Measurements from ENCODE around the gene SNTG2.

The SNTG2 gene

DNA sequence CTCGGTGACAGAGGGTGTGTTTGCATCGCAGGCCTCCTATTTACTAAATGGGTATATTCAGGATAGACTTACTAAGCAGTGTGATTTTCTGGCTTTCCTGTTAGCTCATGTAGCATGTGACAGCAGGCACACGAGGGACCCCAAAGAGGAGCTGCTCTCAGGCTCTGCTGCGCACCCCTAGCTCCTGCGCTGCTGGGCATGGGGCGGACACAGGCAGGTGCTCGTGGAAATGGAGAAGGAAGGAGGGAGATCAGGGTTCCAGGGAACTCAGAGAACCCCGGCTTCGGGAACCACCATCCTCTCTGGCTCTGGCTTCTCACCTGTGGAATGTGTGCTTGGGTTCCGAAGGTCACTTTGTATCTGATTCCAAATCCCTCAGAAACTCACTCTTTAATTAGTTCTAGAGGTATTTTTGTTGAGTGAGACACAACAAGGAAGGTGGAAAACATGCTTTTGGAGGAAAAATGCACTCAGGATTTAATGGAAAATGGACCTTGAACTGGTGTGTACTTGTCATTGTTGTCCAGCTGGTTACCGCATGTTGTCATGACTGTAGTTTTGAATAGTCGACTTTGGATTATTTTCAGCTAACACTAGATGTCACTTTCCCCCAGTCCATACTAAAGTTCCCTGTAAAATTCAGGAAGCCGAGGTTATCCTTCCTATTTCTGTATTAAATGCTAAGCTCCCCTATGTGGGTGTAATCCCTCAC, 3.5 kb downstream of the SNTG2 start:
- peak; percentile 25 for DNase-seq

DNA sequence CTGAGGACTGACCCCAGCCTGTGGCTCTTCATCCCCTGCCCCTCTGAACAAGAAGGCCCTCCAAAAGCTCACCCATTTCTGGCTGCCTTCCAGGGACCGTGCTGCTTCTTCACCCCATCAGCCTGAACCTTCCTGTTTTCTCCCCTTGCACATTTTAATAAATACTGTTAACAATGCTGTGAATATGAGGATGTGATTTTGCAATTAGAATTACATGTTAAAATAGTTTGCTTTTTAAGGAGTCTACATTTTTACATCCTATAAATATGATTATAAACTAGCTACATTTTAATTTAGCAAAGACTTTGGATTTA, 4.0 kb downstream of the SNTG2 start:
- DNase-seq = no peak

DNA sequence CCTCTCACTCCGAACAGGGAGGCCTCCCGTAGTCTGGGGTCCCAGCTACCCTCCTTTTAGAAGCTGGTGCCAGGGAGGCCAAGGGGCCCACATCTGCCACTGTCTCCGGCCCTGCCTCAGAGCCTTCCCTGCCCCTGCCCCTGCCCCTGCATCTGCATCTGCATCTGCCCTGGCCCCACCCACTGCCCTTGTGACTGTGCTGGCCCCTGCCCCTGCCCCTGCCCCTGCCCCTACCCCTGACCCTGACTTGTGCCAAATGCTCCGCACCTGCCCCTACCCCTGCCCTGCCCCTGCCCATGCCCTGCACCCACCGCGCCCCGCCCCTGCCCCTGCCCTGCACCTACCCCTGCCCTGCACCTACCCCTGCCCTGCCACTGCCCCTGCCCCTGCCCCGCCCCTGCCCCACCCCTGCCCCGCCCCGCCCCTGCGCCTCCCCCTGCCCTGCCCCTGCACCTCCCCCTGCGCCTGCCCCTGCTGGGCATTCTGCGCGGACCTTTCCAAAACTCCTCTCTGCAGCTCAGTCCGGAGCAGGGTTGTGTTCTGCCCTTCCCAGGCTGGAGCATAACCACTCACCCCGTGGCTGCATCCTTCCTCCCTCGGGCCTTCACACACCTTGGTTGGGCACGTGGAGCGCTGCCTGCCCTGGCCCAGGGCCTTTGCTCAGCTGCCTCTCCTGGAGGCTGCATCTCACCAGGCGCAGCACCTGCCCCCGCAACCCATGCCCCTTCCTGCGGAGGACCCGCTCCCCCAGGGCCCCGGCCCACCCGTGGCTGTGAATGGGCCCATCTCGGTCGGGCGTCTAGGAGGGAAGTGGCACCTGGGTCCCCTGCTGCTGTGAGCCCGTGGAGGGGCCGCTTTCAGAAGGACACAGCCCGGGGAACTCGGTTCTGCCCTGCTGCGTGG, 5.4 kb downstream of the SNTG2 start:
- no peak for DNase-seq

DNA sequence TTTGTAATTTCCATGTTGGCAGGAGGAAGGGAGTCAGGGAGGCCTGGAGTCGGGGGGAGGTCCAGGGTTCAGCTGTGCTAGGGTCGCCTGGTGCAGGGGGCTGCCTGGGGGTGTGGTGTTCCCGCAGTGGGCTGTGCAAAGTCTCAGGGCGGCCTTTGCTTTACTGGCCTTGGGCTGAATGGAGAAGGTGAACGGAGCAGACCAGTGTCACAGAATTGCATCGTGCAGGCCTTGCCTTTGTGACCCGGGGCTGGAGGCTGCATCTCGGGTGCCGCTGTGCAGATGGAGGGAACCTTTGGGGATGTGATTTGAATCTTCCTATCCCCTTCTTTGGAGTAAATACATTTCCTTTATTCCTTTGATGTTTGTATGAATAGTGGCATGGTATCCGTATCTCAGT, 8.8 kb downstream of the SNTG2 start:
- no peak for DNase-seq

DNA sequence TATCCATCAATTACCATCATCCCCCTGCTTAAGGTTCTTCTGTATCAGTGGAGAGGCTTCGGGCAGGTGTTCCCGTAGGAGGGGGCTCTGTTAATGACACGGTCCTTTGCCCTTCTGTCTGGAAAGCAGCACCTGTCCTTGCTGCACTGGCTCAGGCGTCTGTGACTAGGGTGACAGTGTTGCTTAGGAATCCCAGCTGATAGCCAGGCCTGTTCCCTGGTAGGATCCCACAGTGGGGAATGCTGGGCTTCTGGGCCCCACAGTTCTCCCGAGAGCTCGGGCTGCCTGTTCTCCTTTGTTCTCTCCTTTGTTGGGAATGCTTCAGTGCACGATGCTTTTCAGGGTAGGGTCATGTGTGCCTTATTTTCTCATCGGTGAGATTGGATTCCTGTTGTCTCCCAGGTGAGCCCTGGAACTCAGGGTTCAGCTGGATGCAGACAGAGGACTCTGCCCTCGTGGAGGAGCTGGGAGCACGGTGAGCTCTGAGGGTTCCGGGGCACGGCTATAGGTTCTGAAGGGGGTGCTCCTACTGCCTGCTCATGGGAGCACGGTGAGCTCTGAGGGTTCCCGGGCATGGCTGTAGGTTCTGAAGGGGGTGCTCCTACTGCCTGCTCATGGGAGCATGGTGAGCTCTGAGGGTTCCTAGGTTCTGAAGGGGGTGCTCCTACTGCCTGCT, 9.6 kb downstream of the SNTG2 start:
- no peak for DNase-seq

DNA sequence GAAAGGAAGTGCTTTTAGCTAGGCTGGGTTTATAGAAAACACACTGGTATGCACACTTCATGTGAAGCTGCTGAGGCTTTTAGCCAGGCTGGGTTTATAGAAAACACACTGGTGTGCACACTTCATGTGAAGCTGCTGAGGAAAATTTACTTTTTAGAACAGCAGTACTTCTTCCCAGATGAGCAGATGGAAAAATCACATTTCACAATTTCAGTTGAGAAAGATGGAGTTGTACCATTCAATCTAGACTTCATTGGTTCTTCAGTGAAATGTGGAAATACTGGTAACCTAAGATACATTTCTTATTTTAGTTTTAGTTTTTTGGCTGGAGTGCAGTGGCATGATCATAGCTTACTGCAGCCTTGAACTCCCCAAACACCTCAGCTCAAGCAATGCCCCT, 11.1 kb downstream of the SNTG2 start:
- no peak for DNase-seq

DNA sequence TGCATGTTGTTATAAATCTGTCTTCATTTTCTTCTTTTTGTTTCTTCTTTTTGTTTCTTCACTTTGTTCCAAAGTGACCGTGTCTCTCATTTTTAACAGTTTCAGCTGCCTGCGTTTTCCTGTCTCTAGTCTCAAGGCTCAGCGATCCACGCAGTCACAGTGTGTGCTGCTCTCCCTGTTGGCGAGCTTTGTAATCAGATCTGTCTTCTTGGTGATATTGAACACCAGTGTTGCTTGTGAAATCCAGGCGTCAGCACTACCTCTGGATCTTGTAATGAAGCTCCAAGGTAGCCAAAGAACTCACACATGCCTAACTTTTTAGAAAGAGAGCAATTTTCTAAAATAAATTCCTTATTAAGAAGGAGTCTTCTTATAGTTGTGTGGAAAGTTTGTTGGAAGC, 13.2 kb downstream of the SNTG2 start:
- no peak for DNase-seq

DNA sequence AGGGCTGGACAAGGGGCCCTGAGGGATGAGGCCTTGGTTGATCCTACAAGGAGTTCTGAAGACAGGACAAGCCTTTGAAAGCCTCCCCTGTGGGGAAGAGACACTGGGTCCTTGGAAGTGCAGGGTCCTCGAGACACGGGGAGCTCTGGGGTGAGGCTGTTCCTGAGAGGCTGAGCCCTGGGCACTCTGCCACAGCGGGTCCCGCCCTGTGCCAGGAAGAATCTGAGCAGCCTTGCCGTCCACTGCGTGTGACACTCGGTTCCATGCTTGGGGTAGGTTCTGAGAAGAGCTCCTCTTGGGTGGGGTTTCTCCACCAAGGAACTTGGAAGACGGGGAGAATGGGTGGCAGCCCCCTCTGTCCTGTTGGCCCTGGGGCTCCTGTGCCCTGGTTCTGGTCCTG, 13.9 kb downstream of the SNTG2 start:
- DNase-seq = no peak

DNA sequence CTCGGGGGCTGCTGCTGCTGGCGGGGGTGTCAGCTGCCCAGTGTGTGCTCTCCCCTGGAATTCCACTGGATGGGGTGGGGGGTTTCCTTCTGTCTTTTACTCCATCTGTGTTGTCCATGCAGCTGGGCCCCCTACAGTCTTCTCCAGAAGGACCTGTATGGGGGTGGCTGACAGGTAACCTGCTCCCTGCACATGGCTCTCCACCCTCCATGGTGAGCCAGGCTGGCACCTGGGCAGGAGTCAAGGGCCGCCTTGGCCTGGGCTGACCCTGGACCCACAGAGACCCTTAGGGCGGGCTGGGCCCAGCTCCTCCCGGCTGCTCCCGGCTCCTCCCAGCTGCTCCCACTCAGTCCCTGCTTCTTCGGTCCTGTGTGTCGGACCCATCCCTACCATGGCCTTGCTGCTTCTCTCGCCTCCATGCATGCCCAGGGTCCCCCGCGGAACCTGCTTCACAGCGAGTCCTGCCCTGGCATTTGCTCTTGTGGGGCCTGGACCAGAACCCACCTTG, 15.0 kb downstream of the SNTG2 start:
- no peak for DNase-seq

DNA sequence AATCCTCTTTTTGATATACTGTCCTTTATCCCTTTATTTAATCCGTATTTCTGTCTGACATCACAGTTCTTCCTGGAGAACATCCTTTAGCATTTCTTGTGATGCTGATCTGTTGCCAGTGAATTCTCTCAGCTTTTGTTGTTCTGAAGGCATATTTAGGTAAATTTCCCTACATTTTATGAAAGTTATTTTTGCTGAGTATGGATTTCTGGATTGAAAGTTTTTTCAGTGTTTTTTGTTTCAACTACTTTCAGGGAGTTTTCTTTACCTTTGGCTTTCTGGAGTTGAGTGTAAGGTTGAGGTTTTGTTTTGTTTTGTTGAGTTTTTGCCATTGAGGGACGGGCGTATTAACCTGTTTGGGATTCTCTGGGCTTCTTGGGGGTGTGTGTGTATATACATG, 22.5 kb downstream of the SNTG2 start:
- no peak for DNase-seq

DNA sequence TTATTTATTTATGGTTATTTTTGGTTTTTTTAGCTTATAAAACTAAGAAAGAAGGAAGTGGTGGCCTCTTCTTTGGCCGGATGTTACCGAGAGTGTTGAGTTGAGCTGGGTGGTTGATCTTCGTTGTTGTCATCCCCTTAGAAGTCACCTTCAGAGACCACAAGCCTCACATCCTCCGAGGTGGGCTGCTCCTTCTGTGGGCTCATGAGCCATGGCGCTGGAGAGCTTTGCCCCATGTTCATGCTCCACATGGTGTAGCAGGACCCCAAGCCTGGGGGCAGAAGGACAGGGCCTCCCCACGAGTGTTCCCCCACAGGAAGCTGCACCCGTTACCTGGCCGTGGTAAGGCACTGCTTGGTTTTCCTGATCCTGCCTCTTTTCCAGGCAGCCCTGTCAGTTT, 23.4 kb downstream of the SNTG2 start:
- no peak for DNase-seq

DNA sequence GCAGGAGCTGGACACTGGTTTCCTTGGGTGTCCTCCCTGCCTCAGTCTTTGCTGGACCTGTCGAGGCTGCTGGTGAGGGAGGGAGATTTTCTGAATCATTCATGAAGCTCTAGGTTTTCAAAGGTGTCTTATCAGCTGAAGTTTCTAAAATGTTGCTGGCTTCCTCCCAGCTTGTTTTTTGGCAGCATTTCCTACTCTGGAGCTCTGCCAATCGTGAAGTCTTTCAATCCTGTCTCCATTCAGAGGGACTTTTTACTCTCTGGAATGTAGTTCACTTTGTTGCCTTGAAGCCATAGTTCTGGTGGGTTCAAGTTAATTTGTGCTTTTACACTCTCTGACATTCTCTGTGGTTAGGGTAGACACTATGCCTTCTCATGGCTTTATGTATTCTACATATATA, 23.9 kb downstream of the SNTG2 start:
- DNase-seq = peak; percentile 56

DNA sequence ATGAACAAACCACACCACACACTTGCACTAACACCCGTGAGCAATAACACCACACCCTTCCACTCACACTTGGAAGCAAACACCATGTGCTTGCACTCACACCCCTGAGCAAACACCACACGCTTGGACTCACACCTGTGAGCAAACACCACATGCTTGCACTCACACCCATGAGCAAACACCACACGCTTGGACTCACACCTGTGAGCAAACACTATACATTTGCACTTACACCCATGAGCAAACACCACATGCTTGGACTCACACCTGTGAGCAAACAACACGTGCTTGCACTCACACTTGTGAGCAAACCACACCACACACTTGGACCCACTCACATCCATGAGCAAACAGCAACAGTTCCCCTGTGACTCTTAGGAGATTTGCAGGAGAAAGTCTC, 24.4 kb downstream of the SNTG2 start:
- DNase-seq = no peak

DNA sequence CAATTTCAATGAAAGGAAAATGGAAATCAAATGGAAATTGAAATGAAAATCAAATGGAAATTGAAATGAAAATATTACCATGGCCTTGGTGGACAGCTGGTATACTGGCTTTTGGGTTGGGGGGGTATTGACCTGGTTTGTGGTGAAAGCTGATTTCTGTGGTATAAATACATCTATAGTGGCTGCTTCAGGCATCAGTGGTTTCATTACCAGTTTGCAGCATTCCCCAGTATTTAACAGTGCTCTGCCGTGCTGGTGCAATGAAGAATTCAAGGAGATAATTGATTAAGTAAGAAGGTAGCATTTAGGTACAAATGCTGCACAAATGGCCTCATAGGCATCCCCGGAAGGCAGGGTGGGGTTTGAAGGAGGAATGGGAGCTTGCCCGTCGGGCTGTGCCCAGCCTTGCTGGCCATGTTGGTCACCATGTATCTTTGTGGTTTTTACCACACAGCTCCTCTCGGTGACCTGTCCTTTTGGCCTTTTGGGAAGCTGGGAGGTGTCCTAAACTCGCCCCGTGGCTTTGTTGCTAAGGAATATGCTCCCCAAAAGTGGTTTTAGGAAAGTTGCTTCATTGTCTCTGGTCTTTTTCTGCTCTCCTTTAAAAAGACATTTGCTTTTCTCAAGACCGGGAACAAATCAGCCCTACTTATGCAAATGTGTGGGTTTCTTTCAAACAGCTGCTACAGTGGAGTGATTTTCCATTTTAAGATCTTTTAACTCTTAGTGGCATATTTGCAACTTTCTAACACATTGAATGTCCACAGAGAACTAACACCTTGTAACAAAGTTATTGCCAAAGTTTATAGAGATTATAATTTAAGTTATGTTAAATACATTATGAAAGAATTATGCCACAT, 28.6 kb downstream of the SNTG2 start:
- no peak for DNase-seq

DNA sequence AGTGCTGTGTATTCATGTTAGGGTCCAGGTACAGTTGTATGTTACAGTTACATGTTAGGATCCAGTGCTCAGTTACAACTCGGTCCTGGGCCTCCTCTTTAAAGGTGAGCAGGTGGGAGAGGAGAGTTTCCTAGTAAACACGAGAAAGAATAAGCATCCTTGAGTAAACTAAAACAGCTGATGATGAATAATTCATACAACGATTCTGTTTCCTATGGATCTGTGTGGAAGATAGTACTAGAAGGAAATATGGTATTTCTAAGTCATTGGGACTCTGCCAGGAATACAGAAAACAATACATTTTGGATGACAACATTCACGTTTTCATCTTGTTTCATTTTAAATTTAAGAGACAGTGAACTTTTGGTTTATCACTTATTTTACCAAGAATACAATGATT, 29.5 kb downstream of the SNTG2 start:
- no peak for DNase-seq

DNA sequence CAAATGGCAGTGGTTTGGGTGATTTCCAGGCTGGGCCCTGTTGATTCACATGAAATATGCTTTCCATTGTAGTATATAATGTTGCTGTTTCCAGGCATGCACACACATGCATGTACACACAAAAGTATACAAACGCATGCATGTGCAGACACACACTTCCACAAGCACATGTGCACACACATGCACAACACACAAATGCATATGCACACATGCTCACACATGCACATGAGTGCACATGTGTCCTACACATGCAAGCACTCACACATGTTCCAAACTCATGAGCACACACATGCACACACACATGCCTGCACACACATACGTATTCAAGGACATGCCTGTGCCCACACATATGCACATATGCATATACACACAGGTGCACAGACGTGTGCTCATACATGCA, 30.6 kb downstream of the SNTG2 start:
- no peak for DNase-seq

DNA sequence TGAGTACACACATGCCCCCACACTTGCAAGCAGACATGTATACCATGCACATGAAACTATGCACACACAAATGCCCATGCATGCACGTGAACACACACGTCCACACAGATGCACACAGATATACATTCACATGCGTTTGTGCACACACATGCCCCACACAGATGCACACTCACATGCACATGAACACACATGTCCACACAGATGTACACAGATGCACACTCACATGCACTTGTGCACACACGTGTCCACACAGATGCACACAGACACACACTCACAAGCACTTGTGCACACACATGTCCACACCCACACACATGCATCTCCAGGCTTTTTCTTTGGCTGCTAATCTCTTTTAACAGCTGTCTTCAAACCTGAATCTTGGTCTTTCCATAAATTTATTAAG, 31.1 kb downstream of the SNTG2 start:
- no peak for DNase-seq

DNA sequence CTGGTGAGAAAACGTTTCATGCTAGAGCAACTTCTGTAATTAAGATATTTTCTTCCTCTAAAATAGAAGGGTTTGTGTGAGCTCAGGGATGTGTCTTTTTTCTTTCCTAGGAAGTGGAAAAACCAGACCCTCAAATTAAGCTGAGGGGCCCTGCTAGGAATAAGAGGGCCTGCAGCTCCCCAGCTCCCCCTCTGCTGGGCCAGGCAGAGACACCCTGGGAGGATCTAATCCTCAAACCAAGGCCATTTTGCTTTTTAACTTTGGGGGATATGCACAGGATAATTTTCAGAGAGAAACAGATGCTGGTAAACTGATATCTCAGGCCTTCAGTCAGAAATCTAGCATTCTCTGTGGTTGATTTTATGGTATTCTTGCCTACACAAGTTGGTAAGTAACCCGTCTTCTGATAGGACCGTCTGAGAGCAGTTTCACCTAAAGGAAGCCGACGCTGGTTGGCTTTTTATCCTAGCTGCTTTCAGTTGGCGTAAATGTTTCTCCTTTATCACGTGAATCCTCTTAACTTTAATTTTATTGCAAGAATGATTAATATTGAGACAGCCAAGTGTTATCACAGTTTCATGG, 34.8 kb downstream of the SNTG2 start:
- no peak for DNase-seq

DNA sequence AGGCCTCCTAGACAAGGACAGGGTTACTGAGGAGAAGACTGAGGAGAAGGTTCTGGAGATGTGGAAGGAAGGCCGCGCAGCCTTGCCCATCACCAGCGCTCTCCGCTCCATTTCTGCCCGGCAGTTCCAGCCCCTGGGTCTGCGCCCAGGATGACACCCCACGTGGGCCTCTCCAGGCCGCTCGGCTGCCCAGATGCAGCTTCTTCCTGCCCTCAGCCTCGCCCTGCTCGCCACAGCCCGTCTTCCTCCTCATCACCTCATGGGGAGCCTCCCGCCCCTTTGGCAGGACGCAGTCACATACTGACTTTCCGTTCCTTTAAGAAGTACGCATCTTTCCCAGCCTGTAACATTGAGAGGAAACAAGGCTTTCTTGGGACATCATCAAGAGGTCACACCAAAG, 37.1 kb downstream of the SNTG2 start:
- DNase-seq = no peak

DNA sequence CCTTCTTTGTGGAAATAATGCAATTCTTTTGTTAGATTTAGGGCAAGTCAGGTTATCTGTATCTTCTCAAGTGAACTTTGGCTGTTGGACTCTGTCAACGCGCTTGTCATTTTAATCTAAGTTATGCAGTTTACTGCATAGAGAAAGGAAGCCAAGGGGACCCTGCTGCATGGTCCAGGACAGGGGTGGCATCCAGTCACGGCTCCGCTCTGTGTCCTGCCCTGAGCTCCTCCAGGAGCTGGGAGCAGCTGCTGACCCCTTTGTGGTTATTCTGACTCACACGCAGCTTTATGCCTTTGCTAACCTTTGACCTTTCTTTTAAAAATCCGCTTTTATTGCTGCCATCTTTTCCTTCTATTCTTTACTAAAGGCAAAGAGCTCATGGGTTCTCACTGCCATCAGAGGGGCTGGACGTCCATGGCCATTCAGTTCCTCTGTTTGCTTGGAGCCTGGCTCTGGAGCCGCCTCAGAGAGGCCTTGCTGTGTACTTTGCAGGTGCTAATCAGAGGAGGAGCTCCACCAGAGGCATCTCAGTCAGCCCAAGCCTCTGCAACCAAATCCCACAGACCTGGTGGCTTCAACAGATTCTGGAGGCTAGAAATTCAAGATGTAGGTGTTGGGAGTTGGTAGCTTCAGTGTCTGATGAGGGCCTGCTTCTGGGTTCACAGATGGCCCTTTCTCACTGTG, 39.3 kb downstream of the SNTG2 start:
- no peak for DNase-seq

DNA sequence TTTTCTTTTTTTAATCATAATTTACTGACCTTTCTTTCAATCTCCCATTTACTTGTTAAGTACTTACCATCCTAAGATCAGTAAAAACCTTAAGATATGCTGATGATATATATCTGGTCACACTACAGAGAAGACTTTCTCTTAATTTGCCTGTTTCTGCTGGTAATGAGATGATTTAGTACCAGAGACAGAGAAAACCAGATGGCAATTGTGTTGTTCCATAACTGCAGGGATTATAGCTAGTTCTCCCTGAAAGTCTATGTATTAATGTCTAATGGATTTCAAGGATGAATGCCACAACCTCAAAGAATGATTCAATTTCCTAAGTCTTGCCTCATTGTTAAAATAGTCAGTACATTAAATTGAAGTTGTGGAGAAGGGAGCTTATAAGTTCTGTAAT, 40.3 kb downstream of the SNTG2 start:
- DNase-seq = peak; percentile 20

DNA sequence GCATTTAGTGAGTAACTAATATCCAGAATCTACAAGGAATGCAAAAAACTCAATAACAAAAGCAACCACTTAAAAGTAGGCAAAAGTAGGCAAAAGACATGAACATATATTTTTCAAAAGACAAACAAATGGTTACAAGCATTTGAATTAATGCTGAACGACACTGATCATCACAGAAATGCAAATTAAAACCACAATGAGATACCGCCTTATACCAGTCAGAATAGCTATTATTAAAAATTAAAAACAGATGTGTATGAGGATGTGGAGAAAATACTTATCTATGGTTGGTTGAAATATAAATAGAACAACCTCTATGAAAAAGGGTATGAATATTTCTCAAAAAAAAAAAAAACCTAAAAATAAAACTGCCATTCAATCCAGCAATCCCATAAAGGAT, 51.7 kb downstream of the SNTG2 start:
- DNase-seq = peak; percentile 25
